GM21723 (cell line): Measurements from ENCODE around the gene OLA1.
"Not testable (repeated sequence)": the region's sequence is repeated elsewhere in the genome, so short reads cannot be mapped to it uniquely, and the experiment has no call there.

Source experiments
- ATAC-seq: cut with Tn5 transposase; IDR thresholded peaks from one replicate; pipeline ENCODE4 v1.9.1; 2021; ENCODE audit warnings: mild to moderate bottlenecking, moderate library complexity; ENCODE audit not compliant: unreplicated experiment

OLA1 gene

GRCh38 chr2:174248187-174248997 lies at the start of gene OLA1:
OLA1 (minus strand) TSS chr2:174248532; CDS start chr2:174246815, 1,717 bp downstream.
- peak; percentile 95 for ATAC-seq

DNA sequence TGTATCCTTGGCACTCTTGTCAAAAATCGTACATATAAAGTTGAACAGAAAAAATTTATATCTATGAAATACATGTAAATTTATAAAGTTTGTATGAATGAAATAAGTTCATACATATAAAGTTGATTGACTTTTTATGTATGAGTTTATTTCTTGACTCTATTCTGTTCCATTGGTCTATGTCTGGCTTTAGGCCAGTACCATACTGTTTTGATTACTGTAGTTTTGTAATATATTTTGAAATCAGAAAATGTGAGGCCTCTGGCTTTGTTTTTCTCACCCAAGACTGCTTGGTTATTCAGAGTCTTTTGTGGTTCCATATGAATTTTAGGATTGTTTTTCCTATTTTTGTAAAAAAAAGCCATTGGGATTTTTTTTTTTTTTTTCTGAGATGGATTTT lies 44.6 kb upstream of the OLA1 start:
- ATAC-seq, result no peak

- ATAC-seq, result no peak
Measured at GRCh38 chr2:174286172-174286571, 37.8 kb upstream of the OLA1 start.

GRCh38 chr2:174282441-174282840 lies 34.1 kb upstream of the OLA1 start:
- no peak for ATAC-seq

- no peak for ATAC-seq
Measured at GRCh38 chr2:174281736-174282135, 33.4 kb upstream of the OLA1 start.

DNA sequence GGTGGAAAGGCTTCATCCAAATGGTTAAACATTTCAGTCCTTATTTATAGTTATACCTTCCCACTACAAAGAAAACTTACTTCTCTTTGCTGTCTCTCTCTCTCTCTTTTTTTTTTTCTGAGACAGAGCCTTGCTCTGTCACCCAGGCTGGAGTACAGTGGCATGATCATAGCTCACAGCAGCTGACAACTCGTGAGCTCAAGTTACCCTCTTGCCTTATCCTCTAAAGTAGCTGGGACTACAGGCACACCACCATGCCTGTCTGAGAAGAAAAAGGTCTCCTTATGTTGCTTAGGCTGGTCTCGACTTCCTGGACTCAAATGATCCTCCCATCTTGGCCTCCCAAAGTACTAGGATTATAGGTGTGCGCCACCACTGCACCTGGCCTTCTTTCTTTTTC lies 32.3 kb upstream of the OLA1 start:
- no peak for ATAC-seq

- ATAC-seq, result not testable (repeated sequence)
Measured at GRCh38 chr2:174270263-174270662, 21.9 kb upstream of the OLA1 start.

DNA sequence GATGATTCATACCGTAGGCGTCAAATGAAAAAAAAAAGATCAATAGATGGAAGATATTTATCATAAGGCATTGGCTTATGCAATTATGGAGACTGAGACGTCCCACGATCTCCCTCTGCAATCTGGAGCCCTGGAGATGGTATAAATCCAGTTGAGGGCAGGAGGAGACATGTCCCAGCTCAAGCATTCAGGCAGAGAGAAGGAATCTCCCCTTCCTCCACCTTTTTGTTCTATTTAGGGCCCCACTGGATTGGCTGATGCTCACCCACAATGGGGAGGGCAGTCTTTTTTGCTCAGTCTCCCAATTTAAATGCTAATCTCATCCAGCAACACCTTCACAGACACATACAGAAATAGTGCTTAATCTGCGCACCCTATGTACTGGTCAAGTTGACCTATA lies 18.0 kb upstream of the OLA1 start:
- ATAC-seq, result no peak

- no peak for ATAC-seq
Measured at GRCh38 chr2:174263997-174264396, 15.7 kb upstream of the OLA1 start.

- ATAC-seq, result no peak
Measured at GRCh38 chr2:174259981-174260380, 11.6 kb upstream of the OLA1 start.

DNA sequence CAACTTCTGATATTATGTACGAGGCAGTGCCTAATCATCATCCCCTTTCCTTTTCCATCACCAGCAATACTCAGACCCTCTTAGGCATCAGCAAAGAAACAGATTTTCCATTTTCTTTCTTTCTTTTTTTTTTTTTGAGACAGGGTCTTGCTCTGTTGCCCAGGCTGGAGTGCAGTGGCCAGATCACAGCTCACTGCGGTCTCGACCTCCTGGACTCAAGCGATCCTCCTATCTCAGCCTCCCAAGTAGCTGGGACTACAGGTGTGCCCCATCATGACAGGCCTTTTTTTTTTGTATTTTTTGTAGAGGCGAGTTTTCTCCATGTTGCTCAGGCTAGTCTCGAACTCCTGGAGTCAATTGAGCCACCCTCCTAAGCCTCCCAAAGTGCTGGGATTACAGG lies 5.9 kb upstream of the OLA1 start:
- ATAC-seq, result no peak

- no peak for ATAC-seq
Measured at GRCh38 chr2:174248998-174249592, 763 bp upstream of the OLA1 start.

- peak; percentile 26 for ATAC-seq
Measured at GRCh38 chr2:174247474-174248186, 702 bp downstream of the OLA1 start.

GRCh38 chr2:174246944-174247381 lies 1.4 kb downstream of the OLA1 start:
- no peak for ATAC-seq

DNA sequence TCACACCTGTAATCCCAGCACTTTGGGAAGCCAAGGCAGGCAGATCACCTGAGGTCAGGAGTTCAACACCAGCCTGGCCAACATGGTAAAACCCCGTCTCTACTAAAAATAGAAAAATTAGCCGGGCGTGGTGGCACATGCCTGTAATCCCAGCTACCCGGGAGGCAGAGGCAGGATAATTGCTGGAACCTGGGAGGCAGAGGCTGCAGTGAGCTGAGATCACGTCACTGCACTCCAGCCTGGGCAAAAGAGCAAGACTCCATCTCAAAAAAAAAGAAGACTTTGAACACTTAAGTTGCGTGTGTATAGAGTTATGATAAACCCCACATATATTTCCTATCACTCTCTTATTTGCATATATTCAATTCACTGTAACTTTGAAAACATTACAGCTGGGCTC lies 2.7 kb downstream of the OLA1 start:
- not testable (repeated sequence) for ATAC-seq

GRCh38 chr2:174245065-174245464 lies 3.3 kb downstream of the OLA1 start:
- no peak for ATAC-seq

DNA sequence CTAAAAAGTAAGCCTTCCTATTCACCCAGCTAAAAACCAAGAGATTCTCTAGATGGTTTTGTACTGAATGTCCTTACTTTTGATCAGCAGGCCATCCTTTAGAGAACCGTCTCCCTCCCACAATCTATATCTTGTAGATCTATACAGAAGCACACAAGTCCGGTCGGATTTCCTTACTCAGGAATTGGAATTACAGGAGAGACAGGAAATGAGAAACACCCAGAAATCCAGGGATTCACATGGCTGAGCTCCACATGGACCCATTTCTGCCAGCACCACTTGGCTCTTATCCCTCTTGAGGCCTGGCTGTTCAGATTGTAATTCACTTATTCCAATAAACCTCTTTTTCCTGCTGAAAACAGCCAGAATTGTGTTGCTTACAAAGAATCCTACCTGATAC lies 4.5 kb downstream of the OLA1 start:
- ATAC-seq, result no peak

- no peak for ATAC-seq
Measured at GRCh38 chr2:174240097-174240496, 8.2 kb downstream of the OLA1 start.

DNA sequence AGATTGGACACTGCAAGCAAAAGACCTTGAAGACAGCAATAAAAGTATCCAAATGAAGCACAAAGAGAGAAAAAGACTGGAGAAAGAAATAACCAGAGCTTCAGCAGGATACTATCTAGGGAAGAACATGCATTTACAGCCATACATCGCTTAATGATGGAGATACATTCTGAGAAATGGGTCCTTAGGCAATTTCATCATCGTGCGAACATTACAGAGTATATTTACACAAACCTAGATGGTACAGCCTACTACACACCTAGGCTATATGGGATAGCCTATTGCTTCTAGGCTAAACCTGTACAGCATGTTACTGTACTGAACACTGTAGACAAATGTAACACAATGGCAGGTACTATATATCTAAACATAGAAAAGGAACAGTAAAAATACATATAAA lies 11.9 kb downstream of the OLA1 start:
- ATAC-seq, result no peak

GRCh38 chr2:174235680-174236079 lies 12.7 kb downstream of the OLA1 start:
- ATAC-seq, result no peak

DNA sequence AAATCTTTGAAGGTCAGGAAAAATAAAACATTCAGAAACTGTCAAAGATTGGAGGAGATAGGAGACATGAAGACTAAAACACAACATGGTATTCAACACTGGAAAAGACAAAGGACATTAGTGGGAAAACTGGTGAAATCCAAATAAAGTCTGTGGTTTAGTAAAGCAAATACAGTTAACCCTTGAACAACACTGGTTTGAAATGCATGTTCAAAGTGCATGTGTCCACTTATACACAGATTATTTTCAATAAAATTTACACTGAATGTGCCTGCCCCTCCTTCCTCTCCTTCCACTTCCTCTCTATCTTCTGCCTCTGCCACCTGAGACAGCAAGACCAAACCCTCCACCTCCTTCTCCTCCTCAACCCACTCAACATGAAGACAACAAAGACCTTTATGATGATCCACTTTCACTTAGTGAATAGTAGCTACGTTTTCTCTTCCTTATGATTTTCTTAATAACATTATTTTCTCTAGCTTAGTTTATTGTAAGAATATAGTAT lies 14.5 kb downstream of the OLA1 start:
- ATAC-seq, result no peak

DNA sequence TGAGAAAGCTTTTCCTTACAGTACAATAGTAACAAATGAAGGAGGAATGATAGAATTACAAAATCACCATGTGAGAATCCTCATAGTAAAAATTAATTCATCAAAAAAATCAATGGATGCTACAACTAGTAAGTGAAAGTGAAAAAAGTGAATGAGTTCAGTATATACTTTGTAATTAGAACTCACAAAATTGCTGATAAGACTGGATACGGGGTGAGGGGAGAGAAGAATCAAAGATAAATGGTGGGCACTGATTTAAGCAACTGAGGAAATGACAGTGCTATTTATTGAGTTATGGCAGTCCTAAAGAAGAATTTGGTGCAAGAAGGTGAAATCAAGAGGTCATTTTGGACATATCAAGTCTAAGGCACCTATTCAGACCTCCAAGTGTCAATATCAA lies 20.6 kb downstream of the OLA1 start:
- ATAC-seq, result no peak
